DOHH2 (cell line): Measurements from ENCODE around the gene IFTAP.

Source experiments
- EZH2phosphoT487 ChIP-seq: fragments of 200-600 bp; sonication (generic); IDR thresholded peaks from 2 replicates; pipeline ENCODE4 v1.6.1; 2017; ENCODE audit warnings: borderline replicate concordance, mild to moderate bottlenecking, antibody characterized with exemption, low read length, moderate library complexity, mixed read lengths
- TF ChIP-seq, protein P1 (sequence below): fragments of 200-600 bp; sonication (generic); IDR thresholded peaks from one replicate; pipeline ENCODE4 v1.5.1; 2014; ENCODE audit warnings: antibody characterized with exemption, mild to moderate bottlenecking, low read depth, low read length; ENCODE audit not compliant: poor library complexity, severe bottlenecking

DNA sequence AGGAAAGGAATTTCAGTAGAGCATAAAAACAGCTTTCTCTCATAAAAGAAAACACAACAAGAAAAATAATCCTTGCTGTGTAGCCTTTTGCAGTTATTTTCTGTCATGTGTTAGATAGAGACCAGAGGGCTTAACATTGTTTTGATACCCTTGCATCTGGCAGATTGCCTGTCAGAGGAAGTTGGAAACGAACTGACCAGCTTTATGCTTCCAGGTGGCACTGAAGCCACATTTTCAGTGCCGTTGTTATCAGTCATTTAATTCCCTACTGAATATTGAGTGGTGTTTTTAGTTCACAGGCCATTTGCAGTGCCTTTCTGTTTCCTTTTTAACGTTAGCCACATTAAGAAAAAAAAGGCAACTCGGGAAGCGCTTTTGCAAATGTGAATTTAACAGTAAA lies 25.2 kb downstream of the IFTAP start:
- TF ChIP-seq, protein P1, sequence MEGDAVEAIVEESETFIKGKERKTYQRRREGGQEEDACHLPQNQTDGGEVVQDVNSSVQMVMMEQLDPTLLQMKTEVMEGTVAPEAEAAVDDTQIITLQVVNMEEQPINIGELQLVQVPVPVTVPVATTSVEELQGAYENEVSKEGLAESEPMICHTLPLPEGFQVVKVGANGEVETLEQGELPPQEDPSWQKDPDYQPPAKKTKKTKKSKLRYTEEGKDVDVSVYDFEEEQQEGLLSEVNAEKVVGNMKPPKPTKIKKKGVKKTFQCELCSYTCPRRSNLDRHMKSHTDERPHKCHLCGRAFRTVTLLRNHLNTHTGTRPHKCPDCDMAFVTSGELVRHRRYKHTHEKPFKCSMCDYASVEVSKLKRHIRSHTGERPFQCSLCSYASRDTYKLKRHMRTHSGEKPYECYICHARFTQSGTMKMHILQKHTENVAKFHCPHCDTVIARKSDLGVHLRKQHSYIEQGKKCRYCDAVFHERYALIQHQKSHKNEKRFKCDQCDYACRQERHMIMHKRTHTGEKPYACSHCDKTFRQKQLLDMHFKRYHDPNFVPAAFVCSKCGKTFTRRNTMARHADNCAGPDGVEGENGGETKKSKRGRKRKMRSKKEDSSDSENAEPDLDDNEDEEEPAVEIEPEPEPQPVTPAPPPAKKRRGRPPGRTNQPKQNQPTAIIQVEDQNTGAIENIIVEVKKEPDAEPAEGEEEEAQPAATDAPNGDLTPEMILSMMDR = no peak
- TF ChIP-seq EZH2phosphoT487 = no peak
